Dedifferentiated amniotic fluid mesenchymal stem cell (primary cell): ENCODE measurements around the gene TAB3.

Source experiments
- DNase-seq: peaks from one replicate; pipeline ENCODE4 v3.0.0-alpha.2; 2016; ENCODE audit errors: extremely low spot score

Gene TAB3

DNA sequence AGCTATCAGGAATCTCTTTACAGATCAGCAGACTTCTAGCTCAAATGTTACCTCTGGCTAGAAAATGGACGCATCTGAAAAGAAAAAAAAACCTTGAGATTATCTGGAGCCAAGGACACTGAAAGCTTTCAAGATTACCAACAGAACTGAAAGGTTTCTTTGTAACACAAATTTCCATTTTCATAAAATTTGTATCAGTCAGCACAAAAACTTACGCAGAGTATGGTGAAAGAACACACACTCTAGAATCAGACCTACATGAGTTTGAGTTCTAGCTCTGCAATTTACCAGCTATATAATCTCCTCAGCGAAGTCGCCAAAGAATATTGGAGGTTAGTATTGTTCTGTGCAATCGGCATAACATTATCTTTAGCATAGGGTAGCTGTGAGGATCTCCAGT lies 1.8 kb downstream of the TAB3 start:
- no peak for DNase-seq

DNA sequence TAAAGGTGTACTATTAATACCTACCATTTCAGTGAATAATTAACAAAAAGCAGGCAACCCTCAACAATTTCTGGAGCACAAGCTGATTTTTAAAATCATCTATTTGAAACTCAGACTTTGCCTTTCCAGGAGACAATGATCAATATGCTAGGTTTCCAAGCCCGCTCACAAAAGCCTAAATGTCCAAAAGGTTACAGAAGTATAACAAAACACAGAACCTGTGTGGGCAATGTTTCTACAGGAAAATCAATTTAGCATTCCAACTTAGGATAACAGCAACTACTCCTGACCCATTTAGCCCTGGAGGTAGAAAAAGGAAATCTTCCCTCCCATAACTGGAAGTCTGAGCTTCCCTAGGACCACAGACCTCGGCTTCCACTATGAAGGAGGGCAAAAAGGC lies 3.9 kb downstream of the TAB3 start:
- no peak for DNase-seq

DNA sequence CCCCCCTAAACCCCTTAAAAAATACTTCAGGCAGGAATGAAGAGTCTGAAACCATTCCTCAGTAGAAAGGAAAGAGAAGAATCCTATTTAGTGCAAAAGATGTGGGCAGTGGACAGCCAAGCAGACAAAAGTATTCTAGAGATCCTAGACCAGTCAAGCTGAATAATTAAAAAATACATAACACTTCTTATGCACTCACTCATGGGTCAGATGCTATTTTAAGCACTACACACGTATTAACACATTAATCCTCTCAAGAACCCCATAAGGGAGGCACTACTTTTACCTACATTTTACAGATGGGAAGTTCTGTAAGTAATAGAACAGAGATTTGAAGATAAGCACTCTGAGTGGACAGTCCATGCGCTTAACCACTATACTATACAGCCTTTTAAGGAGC lies 5.9 kb downstream of the TAB3 start:
- DNase-seq, result no peak

DNA sequence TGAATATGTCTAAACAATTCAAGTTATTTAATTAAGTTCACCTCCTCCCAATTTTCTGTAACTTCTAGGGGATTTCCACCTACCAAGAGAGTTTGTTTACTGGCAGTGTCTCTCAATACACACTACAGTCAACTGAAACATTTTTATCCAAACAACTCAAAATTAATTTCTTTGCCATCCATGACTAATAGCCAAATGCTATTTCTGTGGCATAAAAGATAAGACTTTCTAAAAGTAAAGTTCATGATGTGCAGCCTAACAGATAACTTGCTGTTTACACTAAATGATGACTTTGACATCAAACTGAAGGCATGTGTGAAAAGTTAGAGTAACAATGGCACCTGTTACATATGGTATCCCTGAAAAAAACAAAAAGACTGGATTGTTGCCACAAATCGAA lies 7.3 kb downstream of the TAB3 start:
- no peak for DNase-seq

DNA sequence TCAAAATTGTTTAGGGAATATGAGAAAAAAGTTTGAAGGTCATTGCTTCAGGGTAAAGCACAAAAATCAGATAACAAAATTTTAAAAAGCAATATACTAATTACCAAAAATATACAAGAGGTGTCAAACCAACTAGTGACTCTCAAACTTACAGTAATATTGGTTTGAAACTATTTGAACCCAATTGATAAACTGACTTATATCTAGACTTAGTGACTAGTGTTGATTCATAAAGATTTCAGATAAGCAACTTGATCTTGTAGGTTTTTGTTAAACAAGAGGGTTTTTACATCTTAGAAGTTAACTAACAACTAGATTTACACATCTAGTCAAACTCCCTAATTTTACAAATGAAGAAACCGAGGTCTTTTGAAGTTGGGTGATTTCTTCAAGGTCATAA lies 7.7 kb downstream of the TAB3 start:
- DNase-seq, result no peak

DNA sequence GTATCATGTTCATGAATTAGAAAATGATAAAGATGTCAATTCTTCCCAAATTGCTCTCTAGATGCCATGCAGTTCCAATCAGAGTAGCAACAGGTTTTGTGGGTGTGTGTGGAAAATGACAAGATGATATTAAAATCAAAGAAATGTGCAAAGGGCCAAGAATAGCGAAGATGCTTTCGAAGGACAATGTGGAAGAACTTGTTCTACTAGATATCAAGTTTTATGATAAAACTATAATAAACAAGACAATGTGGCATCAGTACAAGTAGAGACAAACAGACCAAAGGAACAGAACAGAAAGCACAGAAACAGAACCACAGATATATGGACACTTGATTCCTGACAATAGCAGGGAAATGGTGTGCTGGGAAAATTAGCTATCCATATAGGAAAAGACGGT lies 9.0 kb downstream of the TAB3 start:
- DNase-seq, result no peak

DNA sequence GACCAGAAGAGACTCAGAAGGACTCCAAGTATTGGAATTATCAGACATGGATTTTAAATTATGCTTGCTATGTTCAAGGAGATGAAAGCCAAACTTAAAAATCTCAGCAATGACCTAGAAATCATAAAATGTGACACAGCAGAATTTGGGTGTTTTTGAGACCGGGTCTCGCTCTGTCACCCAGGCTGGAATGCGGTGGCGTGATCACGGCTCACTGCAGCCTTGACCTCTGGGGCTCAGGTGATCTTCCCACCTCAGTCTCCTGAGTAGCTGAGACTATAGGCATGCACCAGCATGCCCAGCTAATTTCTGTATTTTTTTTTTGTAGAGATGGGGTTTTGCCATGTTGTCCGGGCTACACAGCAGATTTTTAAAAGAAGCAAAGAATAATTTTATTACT lies 12.7 kb downstream of the TAB3 start:
- DNase-seq, result no peak

DNA sequence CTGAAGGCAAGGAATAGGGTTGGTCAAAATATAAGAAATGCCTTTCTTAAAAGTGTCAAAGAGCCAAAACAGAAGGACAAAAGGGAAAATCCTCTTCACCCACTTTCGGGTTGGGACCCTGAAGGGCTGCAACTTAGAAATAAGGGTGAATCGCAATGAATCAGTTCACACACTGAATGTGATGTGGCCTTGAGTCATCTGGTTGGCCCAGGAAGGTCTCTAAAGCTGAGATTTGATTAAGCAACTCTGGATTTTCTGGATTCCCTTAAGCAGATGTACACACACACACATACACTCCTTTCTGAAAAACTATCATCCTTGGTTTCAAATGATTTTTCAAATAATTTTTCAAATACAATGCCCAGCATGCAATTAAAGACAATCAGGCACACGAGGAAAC lies 13.1 kb downstream of the TAB3 start:
- DNase-seq, result peak; percentile 31

DNA sequence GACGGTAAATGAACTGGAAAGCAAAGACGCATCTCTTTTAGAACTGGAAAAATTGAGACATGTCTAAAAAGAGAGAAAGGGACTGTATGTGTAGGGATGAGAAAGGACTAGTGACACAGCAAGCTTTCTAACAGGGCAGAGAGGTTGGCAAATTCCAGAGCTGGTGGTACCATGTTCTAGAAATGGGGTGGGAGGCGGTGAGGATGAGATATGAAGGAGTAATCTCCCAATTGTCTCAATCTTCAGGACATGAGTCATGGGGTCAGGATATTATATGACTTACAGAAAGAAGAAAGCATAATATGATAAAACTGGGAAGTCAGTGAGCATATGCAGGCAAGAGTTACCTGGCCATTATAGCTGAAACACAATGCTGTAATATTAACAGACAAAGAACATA lies 14.2 kb downstream of the TAB3 start:
- DNase-seq, result no peak

DNA sequence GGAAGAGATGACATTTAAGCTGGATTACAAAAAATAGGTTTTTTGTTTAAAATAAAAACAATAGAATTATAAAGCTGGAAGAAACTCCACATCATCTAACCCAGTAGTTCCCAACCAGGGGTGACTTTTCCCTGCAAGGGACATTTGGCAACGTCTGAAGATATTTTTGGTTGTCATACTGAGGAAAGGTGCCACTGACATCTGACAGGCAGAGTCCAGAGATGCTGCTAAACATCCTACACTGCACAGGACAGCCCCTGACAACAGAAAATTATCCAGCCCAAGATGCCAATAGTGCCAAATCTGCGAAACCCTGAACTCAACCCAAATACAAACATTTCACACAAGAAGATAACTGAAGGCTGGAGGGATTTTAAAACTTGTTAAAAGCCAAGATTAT lies 18.5 kb downstream of the TAB3 start:
- no peak for DNase-seq

DNA sequence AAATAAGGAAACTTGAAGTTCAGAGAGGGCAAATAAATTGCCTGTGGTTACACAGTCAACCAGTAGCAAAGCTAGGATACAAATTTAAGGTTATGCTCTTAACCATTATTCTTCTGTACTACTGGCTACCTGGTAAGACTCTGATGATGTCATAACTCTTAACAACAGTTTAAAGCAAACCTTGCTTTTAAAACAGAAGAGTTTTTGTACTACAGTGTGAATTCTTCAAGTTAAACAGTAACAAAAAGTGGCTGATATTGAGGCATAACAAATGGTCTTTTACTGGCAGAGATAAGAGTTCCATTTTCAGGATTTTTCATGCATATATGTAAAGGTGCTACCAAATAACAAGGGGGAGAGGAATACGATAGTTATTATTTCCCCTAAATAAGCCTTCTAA lies 23.4 kb downstream of the TAB3 start:
- DNase-seq, result no peak

DNA sequence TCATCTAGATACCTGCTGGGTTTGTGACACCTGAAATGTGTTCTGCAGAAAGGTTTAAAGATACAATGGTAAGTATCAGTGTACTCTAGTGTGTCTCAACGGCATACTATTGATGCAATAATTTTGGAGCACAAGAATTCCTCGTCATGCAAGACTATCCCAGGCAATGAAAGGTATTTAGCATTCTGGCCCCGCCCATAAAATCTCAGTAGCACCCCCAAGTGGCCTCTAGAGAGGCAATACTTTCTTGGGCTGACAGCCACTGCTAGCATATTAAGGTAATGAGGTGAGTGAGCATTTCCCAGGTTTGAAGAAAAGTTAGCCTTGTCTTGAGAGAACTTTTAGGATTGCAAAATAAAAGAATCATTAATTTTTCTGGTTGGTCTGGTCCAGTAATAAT lies 24.0 kb downstream of the TAB3 start:
- no peak for DNase-seq

DNA sequence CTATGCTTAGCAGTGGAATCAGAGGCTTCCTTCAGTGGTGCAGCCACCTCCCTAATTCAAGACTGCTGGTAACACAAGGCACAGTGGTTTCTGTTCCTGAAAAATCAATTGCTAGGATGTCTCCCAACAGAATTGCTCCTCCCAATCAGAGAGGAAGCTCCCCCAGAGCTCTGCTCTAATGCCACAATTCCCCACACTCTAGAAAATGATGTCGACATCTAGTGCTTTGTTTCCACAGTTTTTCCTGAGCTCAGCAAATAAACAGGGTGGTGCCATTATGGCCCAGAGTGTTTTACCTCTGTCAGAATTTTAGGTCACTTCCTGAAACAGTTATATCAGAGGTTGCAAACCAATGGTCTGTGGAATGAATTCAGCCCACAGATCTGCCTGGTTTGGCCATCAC lies 24.7 kb downstream of the TAB3 start:
- DNase-seq, result no peak

DNA sequence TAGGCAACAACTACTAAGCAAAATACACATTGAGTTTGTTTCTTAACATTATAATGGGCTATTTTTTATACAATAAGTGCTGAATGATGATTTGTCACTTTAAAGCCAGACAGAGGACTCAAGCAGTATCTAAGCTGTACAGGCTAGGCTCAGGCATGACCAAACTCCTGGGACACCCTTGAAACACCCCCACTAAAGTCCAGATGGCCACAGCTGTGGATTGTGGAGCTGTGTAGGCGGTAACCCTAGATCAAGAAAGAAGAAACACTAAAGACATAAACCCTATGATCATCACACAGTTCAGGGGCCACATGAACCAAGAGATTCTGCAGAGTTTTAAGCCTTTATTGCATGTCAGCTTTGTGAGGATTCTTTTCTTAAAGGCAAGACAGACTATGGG lies 25.1 kb downstream of the TAB3 start:
- no peak for DNase-seq

DNA sequence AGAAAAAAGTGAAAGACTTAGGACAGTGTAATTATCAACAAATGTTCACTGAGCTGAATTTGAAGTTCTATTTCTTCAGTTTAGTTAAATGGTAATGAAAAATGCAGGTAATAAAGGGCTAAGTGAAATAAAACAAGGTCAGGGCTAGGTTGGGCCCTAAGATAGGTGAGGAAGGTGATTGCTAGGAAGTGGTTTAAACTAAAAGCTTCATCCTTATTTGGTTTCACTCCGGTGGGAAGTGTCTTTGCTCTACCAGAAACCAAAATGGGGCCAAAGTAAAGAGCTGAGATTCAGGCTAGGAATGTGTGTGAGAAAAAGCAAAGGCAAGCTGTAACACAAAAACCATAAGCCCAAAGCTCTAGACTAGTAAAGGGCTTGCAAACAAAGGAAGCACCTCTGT lies 31.0 kb downstream of the TAB3 start:
- no peak for DNase-seq

DNA sequence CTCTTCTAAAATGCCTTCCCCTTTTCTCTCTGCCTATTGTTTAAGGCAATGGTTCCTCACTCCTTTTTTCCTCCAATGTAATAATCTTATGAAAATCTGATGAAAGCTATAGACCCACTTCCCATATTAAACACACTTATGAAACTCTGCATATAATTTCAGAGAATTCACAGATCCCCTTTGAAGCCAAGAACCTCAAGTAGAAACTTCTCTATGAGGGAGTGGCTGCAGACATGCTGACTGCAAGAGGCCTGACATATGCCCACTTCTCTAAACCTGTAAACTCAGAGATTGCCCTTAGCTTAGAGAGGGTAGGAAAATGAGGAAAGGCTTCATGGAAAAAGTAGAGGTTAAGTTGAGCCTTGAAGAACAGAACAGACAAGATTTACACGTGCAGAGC lies 37.6 kb downstream of the TAB3 start:
- DNase-seq, result no peak

DNA sequence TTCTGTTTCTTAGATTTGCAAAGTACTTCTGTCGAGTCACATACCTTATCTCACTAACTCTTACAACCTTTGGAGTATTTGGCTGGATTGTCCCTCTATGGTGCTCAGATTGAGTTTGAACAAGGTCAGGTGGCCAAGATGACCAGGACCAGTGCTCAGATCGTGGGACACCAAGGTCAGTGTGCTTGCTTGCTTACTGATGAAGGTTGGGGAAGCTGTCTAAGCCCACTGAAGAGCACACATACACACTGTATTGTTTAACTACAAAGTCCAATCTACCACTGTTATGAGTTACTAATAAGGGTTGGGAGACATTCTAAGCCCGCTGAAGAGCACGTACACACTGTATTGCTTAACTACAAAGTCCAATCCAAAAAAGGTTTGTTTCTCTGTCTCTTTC lies 53.7 kb downstream of the TAB3 start:
- DNase-seq, result no peak

DNA sequence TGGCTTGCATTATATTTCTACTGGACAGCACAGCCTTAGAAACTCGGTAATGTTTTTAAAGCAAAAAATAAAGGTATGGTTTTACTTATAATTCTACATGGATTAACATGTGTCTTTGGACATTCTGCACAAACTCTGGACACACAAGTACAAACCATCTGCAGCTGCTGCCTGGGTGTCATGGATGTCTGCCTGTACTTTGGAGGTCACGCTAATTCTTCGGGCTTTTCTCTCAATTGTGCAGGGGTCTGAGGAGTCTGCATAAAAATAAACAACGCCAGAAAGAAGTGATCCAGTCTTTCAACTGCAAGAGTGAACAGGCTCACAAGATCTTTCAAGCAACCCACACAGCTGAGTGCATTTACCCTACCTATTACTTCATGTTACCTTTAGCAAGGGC lies 55.2 kb downstream of the TAB3 start:
- no peak for DNase-seq

DNA sequence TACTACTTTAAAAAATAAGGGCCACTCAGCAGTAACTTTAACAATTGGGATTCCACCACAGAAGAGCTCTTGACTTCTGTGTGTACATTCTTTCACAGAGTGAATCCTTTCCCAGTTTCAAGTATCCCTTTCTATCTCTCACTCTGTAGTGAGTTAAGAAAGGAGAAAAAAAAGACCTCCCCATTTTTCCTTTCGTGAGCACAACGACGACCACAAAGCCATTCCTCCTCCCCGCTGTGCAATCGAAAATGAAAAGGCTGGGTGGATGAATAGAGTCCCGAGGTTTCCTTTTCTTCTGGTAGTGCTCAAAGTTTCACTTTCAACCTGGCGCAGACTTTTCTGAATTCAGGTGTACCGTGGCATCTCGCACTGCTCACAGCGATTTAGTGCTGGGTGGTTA lies 58.0 kb downstream of the TAB3 start:
- no peak for DNase-seq

DNA sequence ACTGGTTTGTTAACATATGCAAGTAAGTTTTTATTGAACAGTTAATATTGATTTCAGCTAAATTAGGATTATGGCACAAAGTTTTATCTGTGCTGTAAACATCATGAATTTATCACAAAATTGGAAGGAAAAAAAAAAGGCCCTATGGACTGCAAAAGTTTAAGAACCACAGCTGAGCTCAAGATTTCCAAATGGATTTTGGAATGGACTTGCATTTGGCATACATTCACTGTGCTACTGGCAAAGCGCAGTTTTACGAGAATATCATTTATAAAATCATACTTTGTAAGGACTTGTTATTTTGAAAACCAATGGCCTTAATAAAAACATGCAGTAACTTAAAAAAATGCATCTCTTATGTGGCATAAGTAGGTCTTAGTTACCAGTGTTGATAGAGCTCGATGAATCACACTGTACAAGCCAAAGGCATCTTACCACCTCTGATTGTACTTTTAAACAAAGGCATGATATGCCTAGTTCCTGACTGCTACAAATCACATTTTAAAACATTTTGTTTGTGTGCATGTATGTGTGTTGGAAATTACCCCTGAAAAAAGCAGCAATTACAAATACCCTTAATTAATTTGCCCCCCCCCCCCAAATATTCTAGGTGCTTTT lies 58.6 kb downstream of the TAB3 start:
- DNase-seq, result no peak

DNA sequence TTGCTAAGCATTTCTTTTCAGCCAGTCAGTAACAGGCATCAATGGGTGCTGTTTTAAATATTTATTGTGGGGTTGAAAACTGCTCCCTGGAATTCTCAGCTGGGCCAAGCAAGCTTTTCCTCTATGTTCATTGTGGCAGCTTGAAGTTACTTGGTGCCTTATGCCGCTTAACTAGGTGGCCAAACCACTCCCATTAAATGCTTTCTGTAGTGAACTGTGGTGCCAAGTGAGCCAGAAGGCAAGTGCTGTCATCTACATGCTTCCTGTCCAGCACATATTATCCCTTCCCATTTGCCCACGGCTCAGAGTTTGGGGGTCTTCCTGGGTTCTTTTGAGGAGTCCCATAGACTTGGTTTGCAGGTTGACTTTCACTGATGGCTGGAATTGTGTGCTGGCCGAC lies 64.8 kb downstream of the TAB3 start:
- DNase-seq, result no peak

DNA sequence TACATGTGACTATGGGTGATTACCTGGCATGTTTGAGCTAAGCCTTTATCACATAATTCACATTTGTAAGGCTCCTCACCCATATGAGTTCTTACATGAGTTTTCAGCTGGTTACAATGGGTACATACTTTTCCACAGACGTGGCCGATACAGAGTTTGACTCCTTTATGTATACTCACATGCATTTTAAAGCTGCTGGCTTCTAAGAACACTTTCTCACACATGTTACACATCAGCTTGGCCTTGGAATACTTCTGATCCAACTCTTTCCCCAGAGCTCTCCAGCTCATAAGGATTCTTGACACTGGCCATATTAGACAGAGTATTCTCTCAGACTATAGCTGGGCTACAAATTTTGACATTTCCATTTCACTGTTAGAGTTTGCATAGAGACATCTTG lies 66.3 kb downstream of the TAB3 start:
- no peak for DNase-seq

DNA sequence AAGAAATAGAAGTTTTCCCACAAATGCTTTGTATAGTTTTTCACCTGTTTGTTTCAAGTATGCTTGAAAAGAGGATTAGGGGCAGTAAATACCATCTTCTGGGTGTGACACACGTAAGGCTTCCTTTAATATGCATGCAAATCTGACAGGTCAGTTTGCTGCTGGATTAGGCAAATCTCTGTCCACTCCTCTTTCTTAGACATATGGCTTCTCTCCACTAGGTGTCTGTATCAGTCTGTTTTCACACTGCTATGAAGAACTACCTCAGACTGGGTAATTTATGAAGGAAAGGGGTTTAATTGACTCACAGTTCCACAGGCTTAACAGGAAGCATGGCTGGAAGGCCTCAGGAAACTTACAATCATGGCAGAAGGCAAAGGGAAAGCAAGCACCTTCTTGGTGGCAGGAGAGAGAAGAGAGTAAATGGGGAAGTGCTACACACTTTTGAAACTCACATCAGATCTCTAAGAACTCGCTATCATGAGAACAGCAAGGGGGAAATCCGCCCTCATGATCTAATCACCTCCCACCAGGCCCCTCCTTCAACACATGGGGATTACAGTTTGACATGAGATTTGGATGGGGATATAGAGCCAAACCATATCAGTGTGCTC lies 66.9 kb downstream of the TAB3 start:
- DNase-seq, result no peak

DNA sequence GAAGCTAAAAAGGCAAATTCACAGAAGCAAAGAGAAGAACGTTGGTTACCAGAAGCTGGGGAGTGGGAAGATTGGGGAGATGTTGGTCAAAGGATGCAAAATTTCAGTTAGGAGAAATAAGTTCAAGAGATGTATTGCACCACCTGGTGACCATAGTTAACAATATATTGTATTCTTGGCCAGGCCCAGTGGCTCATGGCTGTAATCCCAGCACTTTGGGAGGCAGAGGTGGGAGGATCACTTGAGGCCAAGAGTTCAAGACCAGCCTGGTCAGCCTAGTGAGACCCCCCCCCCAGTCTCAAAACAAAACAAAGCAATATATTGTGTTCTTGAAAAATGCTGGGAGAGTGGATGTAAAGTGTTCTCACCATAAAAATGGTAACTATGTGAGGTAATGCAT lies 67.9 kb downstream of the TAB3 start:
- no peak for DNase-seq
